WTC11 (cell line): ENCODE data around the gene EHBP1. TPM values are rescaled to one million over a fixed set of nuclear protein-coding genes. Genes with fewer than 3 reads are reported as not detected.

Source experiments
- ATAC-seq: fragments of 200-7000 bp; cut with Tn5 transposase; 2 replicates; pipeline ENCODE4 v1.10.0; 2021; ENCODE audit warnings: mild to moderate bottlenecking, moderate library complexity
- CTCF ChIA-PET: fragments of 300-600 bp; sonication (Branson Sonifier 250); formaldehyde crosslinking; loops from one replicate; lab custom pipeline; 2021; ENCODE audit warnings: antibody characterized with exemption; lab: Charles Lee
- POLR2A ChIA-PET: fragments of 350-600 bp; sonication (Branson Sonifier 250); formaldehyde crosslinking; loops from one replicate; lab custom pipeline; 2021; ENCODE audit warnings: antibody characterized with exemption; lab: Charles Lee
- DNase-seq: peaks from one replicate; pipeline ENCODE4 v3.0.0; 2021; ENCODE audit warnings: low spot score
- H3K27ac Mint-ChIP-seq: 2 replicates; pipeline ENCODE4 v1.8.0; 2021; ENCODE audit warnings: mixed read lengths
- H3K27me3 Mint-ChIP-seq: 2 replicates; pipeline ENCODE4 v1.8.0; 2021; ENCODE audit warnings: low read depth, mild to moderate bottlenecking, moderate library complexity, mixed read lengths
- H3K36me3 Mint-ChIP-seq: 2 replicates; pipeline ENCODE4 v1.8.0; 2021; ENCODE audit warnings: mixed read lengths
- H3K4me1 Mint-ChIP-seq: 2 replicates; pipeline ENCODE4 v1.8.0; 2022; ENCODE audit warnings: mixed read lengths
- H3K4me3 Mint-ChIP-seq: 2 replicates; pipeline ENCODE4 v1.8.0; 2021; ENCODE audit warnings: mild to moderate bottlenecking, moderate library complexity, mixed read lengths
- H3K9me3 Mint-ChIP-seq: 2 replicates; pipeline ENCODE4 v1.8.0; 2021; ENCODE audit warnings: mixed read lengths
- CREB1 ChIP-seq: sonication (generic); formaldehyde crosslinking; IDR thresholded peaks from 2 replicates; pipeline ENCODE4 v1.8.0; 2023; ENCODE audit warnings: mild to moderate bottlenecking, missing genetic modification reagents
- EMX1 ChIP-seq: fragments of 250-450 bp; sonication (Bioruptor Pico); IDR thresholded peaks from 2 replicates; pipeline ENCODE4 v1.8.0; 2021; ENCODE audit warnings: mild to moderate bottlenecking
- IRF2 ChIP-seq: sonication (generic); formaldehyde crosslinking; IDR thresholded peaks from 2 replicates; pipeline ENCODE4 v1.8.0; 2022; ENCODE audit warnings: low read depth, missing genetic modification reagents, borderline replicate concordance
- NFE2L1 ChIP-seq: sonication (generic); formaldehyde crosslinking; IDR thresholded peaks from 2 replicates; pipeline ENCODE4 v1.8.1; 2023; ENCODE audit warnings: missing genetic modification reagents
- ZNF317 ChIP-seq: sonication (generic); formaldehyde crosslinking; IDR thresholded peaks from 2 replicates; pipeline ENCODE4 v1.8.1; 2023; ENCODE audit warnings: low read depth, mild to moderate bottlenecking, moderate library complexity, missing genetic modification reagents, borderline replicate concordance
- ZNF671 ChIP-seq: fragments of 250-450 bp; sonication (Bioruptor Pico); IDR thresholded peaks from 2 replicates; pipeline ENCODE4 v1.8.0; 2021; ENCODE audit warnings: mild to moderate bottlenecking
- total RNA-seq: library from RNA; stranded (reverse); gene quantifications from 3 replicates; pipeline ENCODE4 v1.2.3, GENCODE V29; 2021
- TF ChIP-seq, protein P1 (sequence below): sonication (generic); formaldehyde crosslinking; IDR thresholded peaks from 2 replicates; pipeline ENCODE4 v1.8.1; 2022; ENCODE audit warnings: mild to moderate bottlenecking, moderate library complexity, missing genetic modification reagents
- TF ChIP-seq, protein P2 (sequence below): fragments of 250-450 bp; sonication (Bioruptor Pico); IDR thresholded peaks from 2 replicates; pipeline ENCODE4 v1.9.0; 2021; ENCODE audit warnings: mild to moderate bottlenecking
- TF ChIP-seq, protein P3 (sequence below): sonication (generic); formaldehyde crosslinking; IDR thresholded peaks from 2 replicates; pipeline ENCODE4 v1.8.0; 2022; ENCODE audit warnings: missing genetic modification reagents
- TF ChIP-seq, protein P4 (sequence below): sonication (generic); formaldehyde crosslinking; IDR thresholded peaks from 2 replicates; pipeline ENCODE4 v1.8.0; 2023; ENCODE audit warnings: missing genetic modification reagents, mild to moderate bottlenecking, borderline replicate concordance
- TF ChIP-seq, protein P5 (sequence below): sonication (generic); formaldehyde crosslinking; IDR thresholded peaks from 2 replicates; pipeline ENCODE4 v1.8.0; 2022; ENCODE audit warnings: mild to moderate bottlenecking, missing genetic modification reagents
- TF ChIP-seq, protein P6 (sequence below): sonication (generic); formaldehyde crosslinking; conservative IDR thresholded peaks from 2 replicates; pipeline ENCODE4 v1.8.1; 2023; ENCODE audit warnings: mild to moderate bottlenecking, low read depth, missing genetic modification reagents, moderate library complexity
- TF ChIP-seq, protein P7 (sequence below): sonication (generic); formaldehyde crosslinking; IDR thresholded peaks from 2 replicates; pipeline ENCODE4 v1.8.1; 2023; ENCODE audit warnings: mild to moderate bottlenecking, missing genetic modification reagents, moderate library complexity

Gene EHBP1
- total RNA-seq, 1 experiment from 2014 or later: 36.4 TPM

DNA sequence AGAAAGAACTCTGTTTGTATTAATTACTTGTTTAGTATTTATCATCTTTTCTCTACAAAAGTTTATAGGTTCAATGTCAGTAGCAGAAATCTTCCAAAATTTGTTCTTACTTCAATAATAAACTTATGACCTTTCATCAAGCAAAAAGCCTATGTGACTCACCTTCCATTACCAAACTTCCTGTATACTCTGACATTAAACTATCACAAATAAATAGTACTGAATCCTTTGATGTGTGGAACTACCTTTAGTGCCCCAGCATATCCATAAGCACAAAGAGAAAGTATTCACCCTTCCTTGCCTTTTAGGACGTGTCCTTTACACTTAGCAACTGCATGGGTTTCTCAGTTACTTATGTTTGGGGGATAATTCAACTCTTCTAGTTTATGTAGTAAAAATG, 166.0 kb downstream of the EHBP1 start (continued):
- TF ChIP-seq, protein P1, sequence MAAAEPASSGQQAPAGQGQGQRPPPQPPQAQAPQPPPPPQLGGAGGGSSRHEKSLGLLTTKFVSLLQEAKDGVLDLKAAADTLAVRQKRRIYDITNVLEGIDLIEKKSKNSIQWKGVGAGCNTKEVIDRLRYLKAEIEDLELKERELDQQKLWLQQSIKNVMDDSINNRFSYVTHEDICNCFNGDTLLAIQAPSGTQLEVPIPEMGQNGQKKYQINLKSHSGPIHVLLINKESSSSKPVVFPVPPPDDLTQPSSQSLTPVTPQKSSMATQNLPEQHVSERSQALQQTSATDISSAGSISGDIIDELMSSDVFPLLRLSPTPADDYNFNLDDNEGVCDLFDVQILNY (CRISPR knock-in tag): no peak
- TF ChIP-seq ZNF671 (CRISPR knock-in tag) (no peak), ZNF317 (CRISPR knock-in tag) (no peak), IRF2 (no peak)
- TF ChIP-seq, protein P2, sequence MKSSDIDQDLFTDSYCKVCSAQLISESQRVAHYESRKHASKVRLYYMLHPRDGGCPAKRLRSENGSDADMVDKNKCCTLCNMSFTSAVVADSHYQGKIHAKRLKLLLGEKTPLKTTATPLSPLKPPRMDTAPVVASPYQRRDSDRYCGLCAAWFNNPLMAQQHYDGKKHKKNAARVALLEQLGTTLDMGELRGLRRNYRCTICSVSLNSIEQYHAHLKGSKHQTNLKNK: no peak
- TF ChIP-seq, protein P3, sequence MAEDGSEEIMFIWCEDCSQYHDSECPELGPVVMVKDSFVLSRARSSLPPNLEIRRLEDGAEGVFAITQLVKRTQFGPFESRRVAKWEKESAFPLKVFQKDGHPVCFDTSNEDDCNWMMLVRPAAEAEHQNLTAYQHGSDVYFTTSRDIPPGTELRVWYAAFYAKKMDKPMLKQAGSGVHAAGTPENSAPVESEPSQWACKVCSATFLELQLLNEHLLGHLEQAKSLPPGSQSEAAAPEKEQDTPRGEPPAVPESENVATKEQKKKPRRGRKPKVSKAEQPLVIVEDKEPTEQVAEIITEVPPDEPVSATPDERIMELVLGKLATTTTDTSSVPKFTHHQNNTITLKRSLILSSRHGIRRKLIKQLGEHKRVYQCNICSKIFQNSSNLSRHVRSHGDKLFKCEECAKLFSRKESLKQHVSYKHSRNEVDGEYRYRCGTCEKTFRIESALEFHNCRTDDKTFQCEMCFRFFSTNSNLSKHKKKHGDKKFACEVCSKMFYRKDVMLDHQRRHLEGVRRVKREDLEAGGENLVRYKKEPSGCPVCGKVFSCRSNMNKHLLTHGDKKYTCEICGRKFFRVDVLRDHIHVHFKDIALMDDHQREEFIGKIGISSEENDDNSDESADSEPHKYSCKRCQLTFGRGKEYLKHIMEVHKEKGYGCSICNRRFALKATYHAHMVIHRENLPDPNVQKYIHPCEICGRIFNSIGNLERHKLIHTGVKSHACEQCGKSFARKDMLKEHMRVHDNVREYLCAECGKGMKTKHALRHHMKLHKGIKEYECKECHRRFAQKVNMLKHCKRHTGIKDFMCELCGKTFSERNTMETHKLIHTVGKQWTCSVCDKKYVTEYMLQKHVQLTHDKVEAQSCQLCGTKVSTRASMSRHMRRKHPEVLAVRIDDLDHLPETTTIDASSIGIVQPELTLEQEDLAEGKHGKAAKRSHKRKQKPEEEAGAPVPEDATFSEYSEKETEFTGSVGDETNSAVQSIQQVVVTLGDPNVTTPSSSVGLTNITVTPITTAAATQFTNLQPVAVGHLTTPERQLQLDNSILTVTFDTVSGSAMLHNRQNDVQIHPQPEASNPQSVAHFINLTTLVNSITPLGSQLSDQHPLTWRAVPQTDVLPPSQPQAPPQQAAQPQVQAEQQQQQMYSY: no peak

DNA sequence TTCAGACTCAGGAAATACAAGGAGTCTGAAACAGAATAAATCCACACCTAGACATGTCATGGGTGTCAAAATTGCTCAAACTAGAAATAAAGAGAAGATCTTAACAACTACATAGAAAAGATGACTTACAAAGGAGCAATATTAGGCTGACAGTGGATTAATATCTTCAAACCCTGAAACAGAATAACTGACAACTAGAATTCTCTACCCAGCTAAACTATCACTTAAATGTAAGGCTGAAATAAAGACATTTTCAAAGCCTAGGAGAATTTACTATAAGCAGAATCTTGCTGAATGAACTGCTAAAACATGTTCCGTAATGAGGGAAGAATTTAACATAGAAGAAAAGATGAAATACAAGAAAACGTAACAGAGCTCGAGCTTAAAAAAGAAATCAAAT, 168.1 kb downstream of the EHBP1 start:
- Mint-ChIP-seq H3K4me1 (peaks cover 7% of the 10 kb centered on the region; the same call in 1 of the 2 replicates), H3K27ac (no peak overlapping the region), H3K4me3 (no peak overlapping the region), H3K27me3 (no peaks in the 10 kb centered on the region), H3K9me3 (peaks cover 29% of the 10 kb centered on the region), H3K36me3 (peaks cover 60% of the 10 kb centered on the region)
- DNase-seq (no peak), ATAC-seq (no peak)
- ChIA-PET POLR2A (no interaction called here), CTCF (no interaction called here)
- TF ChIP-seq, protein P4, sequence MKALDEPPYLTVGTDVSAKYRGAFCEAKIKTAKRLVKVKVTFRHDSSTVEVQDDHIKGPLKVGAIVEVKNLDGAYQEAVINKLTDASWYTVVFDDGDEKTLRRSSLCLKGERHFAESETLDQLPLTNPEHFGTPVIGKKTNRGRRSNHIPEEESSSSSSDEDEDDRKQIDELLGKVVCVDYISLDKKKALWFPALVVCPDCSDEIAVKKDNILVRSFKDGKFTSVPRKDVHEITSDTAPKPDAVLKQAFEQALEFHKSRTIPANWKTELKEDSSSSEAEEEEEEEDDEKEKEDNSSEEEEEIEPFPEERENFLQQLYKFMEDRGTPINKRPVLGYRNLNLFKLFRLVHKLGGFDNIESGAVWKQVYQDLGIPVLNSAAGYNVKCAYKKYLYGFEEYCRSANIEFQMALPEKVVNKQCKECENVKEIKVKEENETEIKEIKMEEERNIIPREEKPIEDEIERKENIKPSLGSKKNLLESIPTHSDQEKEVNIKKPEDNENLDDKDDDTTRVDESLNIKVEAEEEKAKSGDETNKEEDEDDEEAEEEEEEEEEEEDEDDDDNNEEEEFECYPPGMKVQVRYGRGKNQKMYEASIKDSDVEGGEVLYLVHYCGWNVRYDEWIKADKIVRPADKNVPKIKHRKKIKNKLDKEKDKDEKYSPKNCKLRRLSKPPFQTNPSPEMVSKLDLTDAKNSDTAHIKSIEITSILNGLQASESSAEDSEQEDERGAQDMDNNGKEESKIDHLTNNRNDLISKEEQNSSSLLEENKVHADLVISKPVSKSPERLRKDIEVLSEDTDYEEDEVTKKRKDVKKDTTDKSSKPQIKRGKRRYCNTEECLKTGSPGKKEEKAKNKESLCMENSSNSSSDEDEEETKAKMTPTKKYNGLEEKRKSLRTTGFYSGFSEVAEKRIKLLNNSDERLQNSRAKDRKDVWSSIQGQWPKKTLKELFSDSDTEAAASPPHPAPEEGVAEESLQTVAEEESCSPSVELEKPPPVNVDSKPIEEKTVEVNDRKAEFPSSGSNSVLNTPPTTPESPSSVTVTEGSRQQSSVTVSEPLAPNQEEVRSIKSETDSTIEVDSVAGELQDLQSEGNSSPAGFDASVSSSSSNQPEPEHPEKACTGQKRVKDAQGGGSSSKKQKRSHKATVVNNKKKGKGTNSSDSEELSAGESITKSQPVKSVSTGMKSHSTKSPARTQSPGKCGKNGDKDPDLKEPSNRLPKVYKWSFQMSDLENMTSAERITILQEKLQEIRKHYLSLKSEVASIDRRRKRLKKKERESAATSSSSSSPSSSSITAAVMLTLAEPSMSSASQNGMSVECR: no peak
- TF ChIP-seq EMX1 (CRISPR knock-in tag) (no peak), CREB1 (CRISPR knock-in tag) (no peak), NFE2L1 (CRISPR knock-in tag) (no peak)
- TF ChIP-seq, protein P5, sequence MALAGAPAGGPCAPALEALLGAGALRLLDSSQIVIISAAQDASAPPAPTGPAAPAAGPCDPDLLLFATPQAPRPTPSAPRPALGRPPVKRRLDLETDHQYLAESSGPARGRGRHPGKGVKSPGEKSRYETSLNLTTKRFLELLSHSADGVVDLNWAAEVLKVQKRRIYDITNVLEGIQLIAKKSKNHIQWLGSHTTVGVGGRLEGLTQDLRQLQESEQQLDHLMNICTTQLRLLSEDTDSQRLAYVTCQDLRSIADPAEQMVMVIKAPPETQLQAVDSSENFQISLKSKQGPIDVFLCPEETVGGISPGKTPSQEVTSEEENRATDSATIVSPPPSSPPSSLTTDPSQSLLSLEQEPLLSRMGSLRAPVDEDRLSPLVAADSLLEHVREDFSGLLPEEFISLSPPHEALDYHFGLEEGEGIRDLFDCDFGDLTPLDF (CRISPR knock-in tag): no peak

DNA sequence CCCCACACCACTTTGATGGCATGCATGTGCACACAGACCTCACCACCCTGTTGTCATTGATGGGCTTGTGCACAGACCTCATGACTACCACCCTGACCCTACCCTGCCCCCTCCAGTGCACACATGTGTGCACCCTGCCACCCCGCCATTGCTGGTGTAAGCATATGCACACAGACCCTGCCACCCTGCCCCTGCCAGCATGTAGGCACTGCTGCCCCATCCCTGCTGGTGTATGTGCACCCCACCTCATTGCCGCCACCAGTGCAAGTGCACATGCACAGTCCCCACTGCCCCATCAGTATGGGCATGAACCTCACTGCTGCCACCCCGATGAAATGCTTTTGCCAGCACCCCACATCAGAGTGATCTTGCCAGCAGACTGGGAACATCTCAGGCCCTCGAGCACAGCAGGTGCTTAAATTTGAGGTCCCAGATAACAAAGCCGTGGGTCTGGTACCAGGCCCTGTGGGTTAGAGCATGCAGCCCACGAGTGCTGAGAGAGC, 169.4 kb downstream of the EHBP1 start:
- no peak overlapping the region for H3K27ac Mint-ChIP-seq
- TF ChIP-seq, protein P6, sequence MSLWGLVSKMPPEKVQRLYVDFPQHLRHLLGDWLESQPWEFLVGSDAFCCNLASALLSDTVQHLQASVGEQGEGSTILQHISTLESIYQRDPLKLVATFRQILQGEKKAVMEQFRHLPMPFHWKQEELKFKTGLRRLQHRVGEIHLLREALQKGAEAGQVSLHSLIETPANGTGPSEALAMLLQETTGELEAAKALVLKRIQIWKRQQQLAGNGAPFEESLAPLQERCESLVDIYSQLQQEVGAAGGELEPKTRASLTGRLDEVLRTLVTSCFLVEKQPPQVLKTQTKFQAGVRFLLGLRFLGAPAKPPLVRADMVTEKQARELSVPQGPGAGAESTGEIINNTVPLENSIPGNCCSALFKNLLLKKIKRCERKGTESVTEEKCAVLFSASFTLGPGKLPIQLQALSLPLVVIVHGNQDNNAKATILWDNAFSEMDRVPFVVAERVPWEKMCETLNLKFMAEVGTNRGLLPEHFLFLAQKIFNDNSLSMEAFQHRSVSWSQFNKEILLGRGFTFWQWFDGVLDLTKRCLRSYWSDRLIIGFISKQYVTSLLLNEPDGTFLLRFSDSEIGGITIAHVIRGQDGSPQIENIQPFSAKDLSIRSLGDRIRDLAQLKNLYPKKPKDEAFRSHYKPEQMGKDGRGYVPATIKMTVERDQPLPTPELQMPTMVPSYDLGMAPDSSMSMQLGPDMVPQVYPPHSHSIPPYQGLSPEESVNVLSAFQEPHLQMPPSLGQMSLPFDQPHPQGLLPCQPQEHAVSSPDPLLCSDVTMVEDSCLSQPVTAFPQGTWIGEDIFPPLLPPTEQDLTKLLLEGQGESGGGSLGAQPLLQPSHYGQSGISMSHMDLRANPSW: no peak
- TF ChIP-seq, protein P3: no peak
- TF ChIP-seq, protein P7, sequence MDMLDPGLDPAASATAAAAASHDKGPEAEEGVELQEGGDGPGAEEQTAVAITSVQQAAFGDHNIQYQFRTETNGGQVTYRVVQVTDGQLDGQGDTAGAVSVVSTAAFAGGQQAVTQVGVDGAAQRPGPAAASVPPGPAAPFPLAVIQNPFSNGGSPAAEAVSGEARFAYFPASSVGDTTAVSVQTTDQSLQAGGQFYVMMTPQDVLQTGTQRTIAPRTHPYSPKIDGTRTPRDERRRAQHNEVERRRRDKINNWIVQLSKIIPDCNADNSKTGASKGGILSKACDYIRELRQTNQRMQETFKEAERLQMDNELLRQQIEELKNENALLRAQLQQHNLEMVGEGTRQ (CRISPR knock-in tag): no peak

More for the DNA sequence above, 169.4 kb downstream of the EHBP1 start:
- Mint-ChIP-seq H3K4me3 (no peak overlapping the region), H3K4me1 (peaks cover 7% of the 10 kb centered on the region; the same call in 1 of the 2 replicates), H3K9me3 (peaks cover 36% of the 10 kb centered on the region), H3K27me3 (no peaks in the 10 kb centered on the region), H3K36me3 (peaks cover 70% of the 10 kb centered on the region)
- no peak for DNase-seq
- no peak for ATAC-seq
- ChIA-PET POLR2A (no interaction called here), CTCF (no interaction called here)
